Measurements from ENCODE around the gene CDK5R2. TPM values are rescaled to one million over a fixed set of nuclear protein-coding genes. Genes with fewer than 3 reads are reported as not detected.

CDK5R2 gene
- total RNA-seq, 2 experiments from 2014 or later = not detected

GRCh38 chr2:218983263-218983933 is 23.9 kb downstream of the CDK5R2 start:
- Mint-ChIP-seq H3K27me3 (peaks cover 67% of the 10 kb centered on the region), H3K9me3 (no peaks in the 10 kb centered on the region), H3K4me3 (no peak overlapping the region), H3K4me1 (ENCODE audit: low read depth) (peaks cover 28% of the 10 kb centered on the region), H3K27ac (no peak overlapping the region), H3K36me3 (no peaks in the 10 kb centered on the region)
- intact Hi-C loops (cut with micrococcal nuclease) = loop anchor here (5.0 kb wide), 2 partner anchors 74 to 106 kb away; no protein-coding TSS in a partner anchor
- DNase-seq = no peak
- CTCF ChIA-PET = interaction anchor here (1.6 to 6.1 kb wide), 3 partner anchors 11 to 76 kb away, joined by 6 to 111 read pairs (median 14); partner anchors contain the start of gene CRYBA2
- POLR2A ChIA-PET = no interaction called here

GRCh38 chr2:218983934-218984238 is 24.4 kb downstream of the CDK5R2 start:
- Mint-ChIP-seq H3K27me3 (peaks cover 69% of the 10 kb centered on the region), H3K9me3 (no peaks in the 10 kb centered on the region), H3K4me3 (no peak overlapping the region), H3K27ac (no peak overlapping the region), H3K36me3 (no peaks in the 10 kb centered on the region), H3K4me1 (ENCODE audit: low read depth) (peaks cover 28% of the 10 kb centered on the region)
- POLR2A ChIA-PET = no interaction called here
- DNase-seq = no peak
- CTCF ChIA-PET = interaction anchor here (1.0 to 6.1 kb wide), 3 partner anchors 11 to 85 kb away, joined by 3 to 111 read pairs (median 6); partner anchors contain the start of gene CRYBA2
- intact Hi-C loops (cut with micrococcal nuclease) = loop anchor here (5.0 kb wide), 2 partner anchors 73 to 107 kb away; no protein-coding TSS in a partner anchor

- no peaks in the 10 kb centered on the region for H3K36me3 Mint-ChIP-seq
- intact Hi-C loops (cut with micrococcal nuclease) = loop anchor here (5.0 kb wide), 2 partner anchors 73 to 107 kb away; no protein-coding TSS in a partner anchor
- H3K27ac Mint-ChIP-seq = no peak overlapping the region
- DNase-seq = no peak
- POLR2A ChIA-PET = no interaction called here
- H3K27me3 Mint-ChIP-seq = peaks cover 71% of the 10 kb centered on the region
- peak overlapping the region; percentile 16 for H3K4me3 Mint-ChIP-seq
- H3K4me1 Mint-ChIP-seq (ENCODE audit: low read depth) = peaks cover 28% of the 10 kb centered on the region
- no peaks in the 10 kb centered on the region for H3K9me3 Mint-ChIP-seq
- CTCF ChIA-PET = interaction anchor here (1.0 to 6.1 kb wide), 4 partner anchors 10 to 92 kb away, joined by 3 to 111 read pairs (median 5); partner anchors contain the start of gene CRYBA2
These were observed 25.0 kb downstream of the CDK5R2 start for GRCh38 chr2:218984239-218985020.

- no peak for DNase-seq
- ChIA-PET POLR2A (no interaction called here), CTCF (interaction anchor here (1.0 to 6.1 kb wide), 4 partner anchors 9 to 93 kb away, joined by 3 to 111 read pairs (median 5); partner anchors contain the start of gene CRYBA2)
- no peaks in the 10 kb centered on the region for H3K9me3 Mint-ChIP-seq
- H3K27me3 Mint-ChIP-seq = peaks cover 72% of the 10 kb centered on the region
- H3K36me3 Mint-ChIP-seq = no peaks in the 10 kb centered on the region
- no peak within 1 kb of the TSS for H3K27ac Mint-ChIP-seq
- peaks cover 26% of the 10 kb centered on the region for H3K4me1 Mint-ChIP-seq (ENCODE audit: low read depth)
- intact Hi-C loops (cut with micrococcal nuclease) = no loop called here
- H3K4me3 Mint-ChIP-seq = peak within 1 kb of the TSS; percentile 16
These were observed 25.5 kb downstream of the CDK5R2 start, which contains the start of gene FEV for GRCh38 chr2:218985021-218985324. Gene FEV, minus strand, starts transcription at chr2:218985184. Its CDS starts 109 bp downstream, at chr2:218985075.

- no peak overlapping the region for H3K27ac Mint-ChIP-seq
These were observed 26.0 kb downstream of the CDK5R2 start for GRCh38 chr2:218985325-218986091.

GRCh38 chr2:218986148-218986761 is 26.8 kb downstream of the CDK5R2 start:
- intact Hi-C loops (cut with micrococcal nuclease) = no loop called here
- CTCF ChIA-PET = no interaction called here
- POLR2A ChIA-PET = no interaction called here

More at GRCh38 chr2:218985325-218986091, 26.0 kb downstream of the CDK5R2 start:
- DNase-seq = no peak
- CTCF ChIA-PET = interaction anchor here (1.0 to 6.1 kb wide), 3 partner anchors 9 to 93 kb away, joined by 4 to 111 read pairs (median 6); partner anchors contain the start of gene CRYBA2
- Mint-ChIP-seq H3K9me3 (no peaks in the 10 kb centered on the region), H3K36me3 (no peaks in the 10 kb centered on the region), H3K4me1 (ENCODE audit: low read depth) (peaks cover 24% of the 10 kb centered on the region), H3K4me3 (no peak overlapping the region), H3K27me3 (peaks cover 75% of the 10 kb centered on the region)
- POLR2A ChIA-PET = no interaction called here
- intact Hi-C loops (cut with micrococcal nuclease) = no loop called here

GRCh38 chr2:218988164-218988563 is 28.7 kb downstream of the CDK5R2 start:
- DNase-seq = no peak
- intact Hi-C loops (cut with micrococcal nuclease) = no loop called here
- CTCF ChIA-PET = interaction anchor here (0.9 to 3.2 kb wide), 3 partner anchors 8 to 223 kb away, joined by 3 to 17 read pairs (median 4); no protein-coding TSS in a partner anchor

More at GRCh38 chr2:218986148-218986761, 26.8 kb downstream of the CDK5R2 start:
- no peak overlapping the region for H3K4me3 Mint-ChIP-seq
- H3K36me3 Mint-ChIP-seq = no peaks in the 10 kb centered on the region
- peaks cover 77% of the 10 kb centered on the region for H3K27me3 Mint-ChIP-seq
- no peaks in the 10 kb centered on the region for H3K9me3 Mint-ChIP-seq
- H3K4me1 Mint-ChIP-seq (ENCODE audit: low read depth) = peaks cover 19% of the 10 kb centered on the region
- no peak overlapping the region for H3K27ac Mint-ChIP-seq
- no peak for DNase-seq

GRCh38 chr2:218988650-218989049 is 29.2 kb downstream of the CDK5R2 start:
- intact Hi-C loops (cut with micrococcal nuclease) = no loop called here
- Mint-ChIP-seq H3K36me3 (no peaks in the 10 kb centered on the region), H3K4me1 (ENCODE audit: low read depth) (peaks cover 7% of the 10 kb centered on the region), H3K9me3 (no peaks in the 10 kb centered on the region), H3K4me3 (no peak overlapping the region), H3K27me3 (peaks cover 73% of the 10 kb centered on the region), H3K27ac (no peak overlapping the region)
- POLR2A ChIA-PET = interaction anchor here (0.5 kb wide), 1 partner anchor 47 kb away, joined by 4 read pairs; no protein-coding TSS in a partner anchor
- CTCF ChIA-PET = interaction anchor here (0.9 to 3.2 kb wide), 4 partner anchors 8 to 223 kb away, joined by 3 to 17 read pairs (median 5); no protein-coding TSS in a partner anchor
- DNase-seq = no peak

More at GRCh38 chr2:218988164-218988563, 28.7 kb downstream of the CDK5R2 start:
- Mint-ChIP-seq H3K4me3 (no peak overlapping the region), H3K27ac (no peak overlapping the region), H3K36me3 (no peaks in the 10 kb centered on the region), H3K4me1 (ENCODE audit: low read depth) (peaks cover 9% of the 10 kb centered on the region), H3K27me3 (peaks cover 77% of the 10 kb centered on the region), H3K9me3 (no peaks in the 10 kb centered on the region)
- POLR2A ChIA-PET = interaction anchor here (0.5 kb wide), 1 partner anchor 47 kb away, joined by 4 read pairs; no protein-coding TSS in a partner anchor

- intact Hi-C loops (cut with micrococcal nuclease) = no loop called here
- no peak for DNase-seq
- Mint-ChIP-seq H3K27ac (no peak overlapping the region), H3K4me3 (no peak overlapping the region), H3K36me3 (no peaks in the 10 kb centered on the region), H3K27me3 (peaks cover 74% of the 10 kb centered on the region), H3K9me3 (no peaks in the 10 kb centered on the region), H3K4me1 (ENCODE audit: low read depth) (peaks cover 2% of the 10 kb centered on the region)
- ChIA-PET POLR2A (no interaction called here), CTCF (interaction anchor here (0.6 to 3.2 kb wide), 5 partner anchors 10 to 114 kb away, joined by 3 to 17 read pairs (median 5); partner anchors contain the start of gene CDK5R2)
These were observed 30.6 kb downstream of the CDK5R2 start for GRCh38 chr2:218990052-218990451.

- ChIA-PET CTCF (interaction anchor here (0.6 to 3.2 kb wide), 4 partner anchors 10 to 114 kb away, joined by 3 to 17 read pairs (median 4); partner anchors contain the start of gene CDK5R2), POLR2A (no interaction called here)
- H3K27ac Mint-ChIP-seq = no peak overlapping the region
- no peak for DNase-seq
- intact Hi-C loops (cut with micrococcal nuclease) = no loop called here
- no peaks in the 10 kb centered on the region for H3K36me3 Mint-ChIP-seq
- peaks cover 77% of the 10 kb centered on the region for H3K27me3 Mint-ChIP-seq
- peaks cover 2% of the 10 kb centered on the region for H3K4me1 Mint-ChIP-seq (ENCODE audit: low read depth)
- no peaks in the 10 kb centered on the region for H3K9me3 Mint-ChIP-seq
- no peak overlapping the region for H3K4me3 Mint-ChIP-seq
These were observed 31.1 kb downstream of the CDK5R2 start for GRCh38 chr2:218990612-218991011.

GRCh38 chr2:218991674-218992168 is 32.3 kb downstream of the CDK5R2 start:
- no peak for DNase-seq
- ChIA-PET CTCF (interaction anchor here (0.6 to 6.0 kb wide), 5 partner anchors 9 to 295 kb away, joined by 3 to 111 read pairs (median 3); partner anchors contain the start of genes CFAP65 and FEV), POLR2A (no interaction called here)
- Mint-ChIP-seq H3K4me1 (ENCODE audit: low read depth) (peaks cover 2% of the 10 kb centered on the region), H3K36me3 (no peaks in the 10 kb centered on the region), H3K27me3 (peaks cover 75% of the 10 kb centered on the region), H3K4me3 (no peak overlapping the region), H3K9me3 (no peaks in the 10 kb centered on the region), H3K27ac (no peak overlapping the region)
- intact Hi-C loops (cut with micrococcal nuclease) = no loop called here

Measured in activated CD4-positive, alpha-beta memory T cell treated with anti-CD3 and anti-CD28 coated beads for 36 hours (primary cell).